HG03457 (cell line): Measurements from ENCODE around the gene EMILIN2.
"Not testable (repeated sequence)": the region's sequence is repeated elsewhere in the genome, so short reads cannot be mapped to it uniquely, and the experiment has no call there.

Experiments
- ATAC-seq: cut with Tn5 transposase; IDR thresholded peaks from one replicate; pipeline ENCODE4 v1.9.1; 2021; ENCODE audit warnings: moderate number of reproducible peaks; ENCODE audit not compliant: unreplicated experiment

The EMILIN2 gene

DNA sequence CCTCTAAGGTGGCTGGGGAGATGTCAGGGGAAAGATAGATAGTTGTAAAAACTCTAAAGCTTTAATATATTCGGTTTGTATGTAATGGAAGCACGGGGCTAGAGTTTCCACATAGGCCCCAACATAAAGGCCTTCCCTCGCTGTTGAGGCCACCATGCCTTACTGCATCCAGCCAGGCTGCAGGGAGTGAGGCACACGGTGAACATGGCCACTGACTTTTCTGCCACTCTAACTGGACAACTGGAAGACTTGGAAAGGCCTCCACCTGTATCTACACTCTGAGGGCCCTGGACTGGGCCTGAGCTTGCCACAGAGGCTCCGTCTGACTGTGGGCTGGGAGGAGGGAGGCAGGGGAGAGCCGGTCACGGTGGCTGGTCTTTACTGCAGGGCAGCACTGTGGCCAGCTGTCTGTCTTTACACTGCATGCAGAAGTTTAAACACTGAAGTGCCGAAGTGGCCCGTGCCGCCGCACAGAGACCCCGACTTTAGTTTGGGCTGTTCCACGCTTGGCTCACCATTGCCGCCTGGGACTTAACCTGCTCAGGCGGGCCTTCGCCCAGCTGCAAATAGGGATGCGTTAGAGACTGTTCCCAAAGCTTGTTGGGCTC lies 66.7 kb downstream of the EMILIN2 start:
- ATAC-seq = no peak

DNA sequence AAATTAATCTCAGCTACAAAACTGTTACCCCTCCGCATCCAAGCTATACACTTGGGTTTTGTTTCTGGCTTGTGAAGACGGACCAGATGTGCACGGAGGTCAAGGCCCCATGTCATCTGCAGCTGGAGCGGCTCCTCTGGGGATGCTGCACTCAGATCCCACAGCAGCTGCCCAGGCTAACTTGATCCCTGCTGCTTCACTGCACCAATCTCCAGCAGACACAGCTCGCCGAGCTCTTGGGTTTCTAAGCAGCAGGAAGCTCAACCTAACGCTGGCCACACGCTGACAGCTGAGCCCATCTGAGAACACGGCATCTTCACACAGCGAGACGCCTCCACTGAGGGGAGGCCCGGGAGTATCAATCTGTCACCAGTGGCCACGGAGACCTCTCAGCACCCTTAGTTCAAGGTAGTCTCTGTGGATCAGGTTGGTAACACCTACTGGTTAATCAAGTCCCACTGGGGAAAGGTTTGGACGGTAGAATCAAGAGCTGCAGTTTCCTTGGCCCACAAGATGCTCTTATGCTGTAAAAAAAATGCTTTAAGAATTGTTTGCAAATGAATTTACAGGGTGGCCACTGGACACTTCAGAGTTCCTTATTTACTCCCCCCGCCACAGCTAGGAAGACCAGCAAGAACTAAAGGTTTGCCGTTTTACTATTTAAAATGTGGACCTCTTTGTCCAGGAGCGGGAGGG lies 67.5 kb downstream of the EMILIN2 start:
- no peak for ATAC-seq

DNA sequence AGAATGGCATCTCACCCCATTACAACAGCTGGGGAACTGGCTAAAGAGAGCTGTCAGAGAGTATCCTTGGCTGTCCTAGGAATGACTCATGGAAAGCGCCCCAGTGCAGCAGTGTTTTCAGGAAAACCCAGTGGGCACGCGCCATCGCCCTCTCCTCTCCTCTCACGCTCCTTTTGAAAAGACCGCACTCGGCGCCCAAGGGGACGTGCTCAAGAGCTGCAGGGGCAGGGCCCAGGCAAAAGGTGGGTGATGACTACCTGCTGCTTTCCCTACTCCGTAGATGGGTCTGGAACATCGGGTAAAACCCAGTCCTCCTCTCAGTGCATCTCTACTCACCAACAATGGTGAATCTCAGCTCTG lies 68.1 kb downstream of the EMILIN2 start:
- ATAC-seq = no peak

DNA sequence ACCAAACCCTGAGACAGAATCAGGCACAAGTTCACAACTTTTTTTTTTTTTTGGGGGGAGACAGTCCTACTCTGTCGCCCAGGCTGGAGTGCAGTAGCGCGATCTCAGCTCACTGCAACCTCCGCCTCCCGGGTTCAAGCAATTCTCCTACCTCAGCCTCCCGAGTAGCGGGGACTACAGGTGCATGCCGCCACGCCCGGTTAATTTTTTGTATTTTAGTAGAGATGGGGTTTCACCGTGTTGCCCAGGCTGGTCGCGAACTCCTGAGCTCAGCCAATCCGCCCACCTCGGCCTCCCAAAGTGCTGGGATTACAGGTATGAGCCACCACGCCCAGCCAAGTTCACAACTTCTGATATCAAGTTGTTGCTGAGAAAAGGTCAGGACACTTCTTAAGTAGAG lies 68.7 kb downstream of the EMILIN2 start:
- ATAC-seq = not testable (repeated sequence)

DNA sequence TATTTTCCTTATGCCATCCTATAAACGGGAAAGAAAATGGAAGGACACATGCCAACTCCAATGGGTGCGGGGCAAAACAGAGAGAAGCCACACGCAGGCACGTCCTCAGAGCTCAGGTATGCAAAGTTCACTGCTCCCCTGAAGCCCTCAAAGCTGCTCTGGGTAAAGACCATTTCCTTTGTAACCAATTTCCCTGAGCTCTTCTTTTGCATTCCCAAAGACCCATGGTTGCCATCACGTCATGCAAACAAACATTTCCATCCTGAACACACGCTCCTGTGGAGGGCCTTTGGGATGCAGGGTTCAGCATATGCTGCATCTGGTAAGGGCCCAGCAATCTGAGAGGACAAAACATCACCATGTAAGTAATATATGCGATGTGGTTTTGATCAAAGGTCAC lies 69.4 kb downstream of the EMILIN2 start:
- ATAC-seq = no peak

DNA sequence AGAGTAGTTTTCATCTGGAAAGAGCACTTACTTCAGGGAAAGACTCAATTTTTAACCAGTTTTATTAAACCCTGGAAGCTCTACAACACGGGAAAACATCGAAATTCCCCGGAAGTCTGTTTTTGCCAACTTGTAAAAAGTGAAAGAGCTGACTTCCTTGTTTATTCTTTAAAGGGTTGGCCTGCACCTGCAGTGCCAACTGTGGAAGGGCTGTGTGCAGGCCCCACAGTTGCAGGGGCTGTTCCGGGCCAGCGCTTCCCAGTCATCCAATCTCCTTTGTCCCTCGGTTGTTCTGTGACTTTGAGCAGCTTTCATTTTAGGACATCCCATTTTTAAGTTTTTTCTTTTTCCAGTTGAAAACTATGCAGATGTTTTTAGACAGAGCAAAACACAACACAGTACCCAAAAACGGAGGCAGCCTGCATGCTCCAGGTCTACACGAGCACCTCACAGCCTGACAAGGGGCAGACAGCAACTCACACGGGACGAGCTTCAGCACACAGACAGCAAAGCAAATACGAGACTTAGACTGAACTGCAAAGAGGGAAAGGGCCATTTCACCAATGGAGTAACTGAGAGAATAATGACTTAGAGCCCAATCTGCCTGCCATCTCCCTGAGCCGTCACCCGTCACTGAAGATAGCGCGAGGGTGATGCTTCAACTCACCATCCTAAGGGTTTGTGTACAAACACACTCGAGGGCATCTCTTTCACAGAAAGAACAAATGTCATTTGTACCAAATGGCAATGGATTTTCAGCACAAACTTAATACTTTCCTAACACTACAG lies 70.6 kb downstream of the EMILIN2 start:
- no peak for ATAC-seq

DNA sequence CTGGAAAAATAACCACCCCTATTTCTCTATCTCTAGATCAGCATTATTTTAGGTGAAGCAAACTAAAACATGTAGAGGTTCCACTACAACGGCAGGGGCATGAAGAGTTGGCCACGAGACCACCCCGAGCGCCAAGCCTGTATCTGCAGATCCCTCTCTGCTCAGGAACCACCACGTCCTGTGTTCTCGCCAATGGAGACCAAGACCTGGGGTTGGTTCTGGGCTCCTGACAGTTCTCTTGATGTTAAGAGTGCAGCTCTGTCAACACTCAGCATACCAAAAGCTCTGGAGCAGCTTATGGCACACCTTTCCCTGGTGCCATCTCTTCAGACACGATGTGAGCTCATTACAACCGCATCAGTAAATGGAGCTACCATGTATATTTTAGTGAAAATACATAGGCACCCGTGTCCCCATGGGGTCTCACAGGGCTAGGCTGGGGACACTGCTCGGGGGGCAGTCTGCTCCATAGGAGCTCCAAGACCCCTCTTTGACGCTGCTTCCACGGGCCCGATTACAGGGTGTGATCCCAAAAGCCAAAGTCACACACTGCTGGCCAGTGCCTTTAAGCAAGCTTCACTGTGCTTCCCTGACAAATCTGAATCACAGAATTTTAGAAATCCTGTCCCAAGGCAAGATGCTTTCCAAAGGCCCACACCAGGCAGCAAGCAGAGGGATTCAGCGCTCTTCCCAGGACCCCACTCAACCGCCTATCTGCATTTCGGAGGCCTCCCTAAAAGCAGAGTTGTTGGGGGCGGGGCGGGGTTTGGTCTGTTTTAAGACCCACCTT lies 72.2 kb downstream of the EMILIN2 start:
- no peak for ATAC-seq

DNA sequence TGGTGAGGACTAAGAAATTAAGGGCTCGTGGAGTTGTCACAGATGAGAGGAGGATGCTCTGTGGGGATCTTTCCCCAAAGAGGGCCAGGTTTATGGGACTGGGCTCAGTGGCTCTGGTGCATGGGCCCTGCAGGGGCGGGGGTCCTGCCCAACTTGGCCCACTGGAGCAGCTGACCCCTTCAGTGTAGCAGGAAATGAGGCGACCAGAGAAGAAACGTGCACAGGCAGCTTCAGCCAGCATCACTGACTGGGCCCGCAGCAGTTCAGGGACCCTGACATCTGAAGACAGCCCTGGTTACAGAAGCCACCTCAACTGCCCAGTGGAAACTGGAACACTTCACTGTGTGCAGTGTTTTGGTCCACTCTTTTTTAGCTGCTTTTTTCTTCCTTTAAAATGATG lies 72.8 kb downstream of the EMILIN2 start:
- no peak for ATAC-seq

DNA sequence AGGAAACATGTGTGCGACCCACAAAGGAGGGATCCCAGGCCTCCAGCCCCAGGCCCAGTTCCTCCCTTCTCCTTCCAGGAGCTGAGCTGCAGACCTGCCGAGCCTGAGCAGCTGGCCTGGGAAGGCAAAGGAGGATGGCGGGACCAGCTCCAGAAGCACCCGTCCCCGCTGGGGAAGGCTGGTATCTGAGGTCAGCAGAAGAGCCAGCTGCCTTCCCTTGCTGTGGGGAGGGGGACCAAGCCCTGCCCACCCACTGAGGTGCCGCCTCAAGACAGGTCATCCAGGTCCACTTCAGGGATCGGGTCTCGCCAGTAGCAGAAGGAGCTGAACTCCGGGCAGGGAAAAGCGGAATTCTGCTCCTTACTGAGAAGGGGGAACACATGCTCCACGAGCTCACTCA lies 73.2 kb downstream of the EMILIN2 start:
- ATAC-seq = no peak

DNA sequence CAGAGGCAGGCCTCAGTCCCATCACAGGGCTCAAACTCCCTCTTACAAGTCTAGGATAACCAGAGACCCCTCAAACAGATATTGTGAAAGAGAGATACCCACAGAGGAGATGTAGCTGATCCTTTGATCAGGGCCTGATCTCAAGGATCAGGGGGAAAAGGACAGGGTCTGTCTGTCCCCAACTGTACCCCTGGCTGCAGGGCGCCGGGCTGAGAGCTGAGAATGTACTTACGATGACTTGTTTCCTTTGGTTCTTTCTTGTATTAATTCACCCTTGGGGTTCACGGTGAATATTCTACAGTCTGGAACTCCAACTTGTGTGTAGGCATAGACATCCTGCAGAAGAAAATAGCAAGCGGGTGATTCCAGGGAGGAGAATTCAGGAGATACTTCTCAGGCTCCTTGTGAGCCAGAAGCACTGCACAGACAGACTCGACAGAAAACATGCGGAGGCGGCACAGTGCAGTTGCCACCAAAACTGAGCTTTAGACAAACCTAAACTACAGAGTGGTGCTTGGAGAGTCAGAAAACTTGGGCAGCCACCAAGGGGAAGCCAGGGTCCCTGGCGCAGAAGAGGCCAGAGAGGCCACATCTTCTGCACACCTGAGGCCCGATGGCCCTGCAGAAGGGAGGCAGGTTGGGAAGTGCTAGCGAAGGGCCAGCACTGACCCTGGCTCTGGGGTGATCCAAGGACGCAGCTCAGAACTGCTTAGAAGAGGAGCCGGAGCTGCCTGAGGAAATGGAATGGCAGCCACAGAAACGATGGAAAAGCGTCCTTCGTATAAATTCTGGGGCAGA lies 73.9 kb downstream of the EMILIN2 start:
- no peak for ATAC-seq

DNA sequence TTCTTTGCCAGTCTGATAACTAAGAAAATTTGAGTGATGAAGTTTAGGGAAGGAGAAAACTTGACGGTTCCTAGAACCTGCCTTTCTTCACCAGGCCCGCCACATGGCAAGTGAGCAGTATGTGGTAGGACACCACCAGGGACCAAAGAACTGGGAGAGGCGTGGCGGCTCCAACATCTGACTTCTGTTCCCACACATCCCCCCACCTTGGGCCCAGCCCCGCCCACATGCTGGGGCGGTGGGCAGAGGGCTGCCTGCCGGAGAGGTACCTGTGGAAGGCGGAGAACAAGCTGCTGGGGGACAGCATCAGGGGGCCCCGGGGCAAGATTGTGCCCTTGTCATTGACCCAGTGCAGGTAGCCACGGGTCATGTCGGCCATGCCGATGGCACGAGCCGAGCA lies 75.0 kb downstream of the EMILIN2 start:
- no peak for ATAC-seq

DNA sequence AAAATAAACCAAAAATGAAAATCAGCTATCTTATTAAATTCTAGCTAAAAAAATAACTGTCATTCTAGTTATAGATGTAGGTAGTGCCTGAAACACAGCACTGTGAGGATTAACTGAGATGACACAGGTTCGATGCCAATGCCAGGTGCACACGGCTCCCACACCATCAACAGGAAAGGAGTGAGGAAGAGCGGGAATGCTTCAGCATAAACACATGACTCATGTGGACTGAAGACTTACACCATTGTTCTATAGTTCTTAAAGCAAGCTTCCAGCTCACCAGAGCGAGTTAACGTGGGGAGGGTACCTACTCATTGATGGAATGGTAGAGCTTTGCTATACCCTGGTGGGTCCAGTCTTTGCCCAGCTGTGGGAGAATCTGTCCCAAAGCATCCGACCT lies 76.7 kb downstream of the EMILIN2 start:
- no peak for ATAC-seq

DNA sequence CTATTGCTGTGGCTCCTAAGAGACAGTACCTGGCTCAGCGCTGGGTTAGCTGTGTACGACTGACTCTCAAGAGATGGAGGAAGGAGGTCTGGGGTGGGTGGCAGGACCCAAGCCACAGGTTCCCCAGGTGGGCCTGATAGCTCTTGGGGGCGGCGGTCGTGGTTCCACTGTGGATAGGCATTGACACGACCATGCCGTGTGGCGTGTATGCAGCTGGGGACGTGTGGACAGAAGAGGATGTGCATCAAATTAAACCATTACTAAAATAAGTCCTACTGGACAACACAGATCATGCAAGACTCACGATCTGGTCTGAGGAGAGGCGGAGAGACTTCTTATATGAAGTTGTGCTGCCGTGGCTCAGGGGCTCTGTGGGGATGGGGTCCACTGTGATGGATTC lies 78.1 kb downstream of the EMILIN2 start:
- ATAC-seq = no peak

DNA sequence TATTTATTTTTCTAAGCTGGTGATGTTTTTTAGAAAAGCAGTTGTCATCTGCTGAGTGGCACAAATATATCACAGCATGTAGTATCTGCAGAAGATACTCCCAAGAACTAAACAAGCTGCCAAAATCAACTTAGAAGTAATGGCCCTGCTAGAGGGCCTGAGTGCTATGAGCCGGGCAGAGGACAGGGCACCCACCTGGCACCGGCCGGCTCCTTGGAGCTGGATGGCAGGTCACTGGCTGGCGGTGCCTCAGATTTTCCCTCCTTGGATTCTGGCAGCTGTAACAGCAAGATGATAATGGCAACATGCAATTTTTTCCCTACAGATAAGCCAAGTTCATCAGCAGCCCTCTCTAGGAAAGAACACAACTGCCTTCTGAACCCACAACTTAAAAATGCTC lies 79.7 kb downstream of the EMILIN2 start:
- no peak for ATAC-seq

DNA sequence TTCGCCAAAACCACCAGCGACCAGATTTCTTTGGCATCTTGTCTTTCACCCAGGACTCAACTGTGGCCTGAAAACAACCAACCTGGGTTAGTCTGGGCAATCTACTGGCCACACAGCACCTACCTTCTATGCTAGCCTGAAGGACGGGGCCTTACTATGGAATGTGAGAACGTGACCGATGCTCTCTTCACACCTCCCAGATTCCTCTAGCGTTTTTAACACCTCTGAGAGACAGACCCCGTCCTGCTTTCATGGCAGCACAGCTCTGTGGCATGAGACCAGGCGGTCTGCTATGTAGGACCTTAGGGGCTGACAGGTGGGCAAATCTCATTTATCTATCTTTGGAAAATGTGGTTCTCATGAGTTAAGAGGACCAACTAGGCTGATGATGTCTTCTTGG lies 80.9 kb downstream of the EMILIN2 start:
- ATAC-seq = no peak

DNA sequence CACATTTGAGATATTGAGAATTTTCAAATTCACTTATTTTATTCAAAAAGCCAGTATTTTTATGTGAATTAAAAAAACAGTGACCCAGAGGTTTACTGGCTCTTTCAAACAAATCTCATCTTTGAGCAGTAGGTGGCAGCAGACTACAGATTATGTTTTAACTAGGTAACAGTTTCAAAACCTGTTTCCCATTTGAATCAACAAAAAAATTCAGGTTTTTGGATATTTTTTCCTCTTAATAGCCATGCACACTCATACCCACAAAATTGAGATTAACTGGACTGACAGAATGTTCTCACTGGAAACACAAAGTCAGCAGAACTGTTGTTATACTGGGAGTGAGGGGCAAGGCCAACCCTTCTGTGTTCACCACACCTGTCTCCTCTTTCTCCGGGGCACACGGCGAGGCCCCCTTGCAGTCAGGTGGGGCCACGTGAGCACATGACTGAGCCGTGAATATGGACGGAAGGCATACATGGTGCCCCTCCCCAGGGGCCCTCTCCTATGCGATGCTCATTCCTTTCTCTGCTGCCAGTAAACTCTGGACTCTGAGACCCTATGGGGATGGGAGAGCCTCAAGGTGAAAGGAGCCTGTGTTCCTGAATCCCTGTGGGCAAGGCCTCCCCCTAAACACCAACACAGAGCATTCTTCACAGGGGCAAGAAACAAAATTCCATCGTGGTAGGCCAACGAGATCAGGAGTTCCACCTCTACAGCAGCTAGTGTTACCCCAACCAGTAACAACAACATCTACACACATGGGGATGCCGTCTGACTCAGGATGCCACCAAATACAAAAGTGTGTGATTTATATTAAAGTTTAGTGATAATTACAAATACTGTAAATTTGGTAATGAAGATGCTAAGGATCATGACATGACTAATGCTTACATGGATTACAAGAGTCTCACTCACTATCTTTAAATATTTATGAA lies 85.7 kb downstream of the EMILIN2 start:
- ATAC-seq = no peak

DNA sequence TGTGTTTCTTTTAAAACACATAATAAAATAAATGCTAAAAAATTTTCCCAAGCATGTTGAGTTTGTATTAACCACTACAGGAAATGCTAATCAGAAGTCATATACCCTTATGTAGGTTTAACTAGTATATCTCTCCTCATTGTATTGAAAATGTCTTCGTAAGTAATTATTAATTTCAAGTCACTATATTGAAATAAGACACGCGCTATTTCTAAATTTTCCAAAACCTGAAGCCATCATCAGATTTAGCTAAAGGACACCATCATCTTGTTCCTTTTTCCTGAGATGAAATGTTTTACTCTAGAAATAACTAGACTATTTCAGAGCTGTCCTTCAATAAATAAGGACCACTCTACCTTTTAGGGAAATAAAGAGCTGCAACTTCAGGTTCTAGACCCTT lies 87.2 kb downstream of the EMILIN2 start:
- no peak for ATAC-seq

DNA sequence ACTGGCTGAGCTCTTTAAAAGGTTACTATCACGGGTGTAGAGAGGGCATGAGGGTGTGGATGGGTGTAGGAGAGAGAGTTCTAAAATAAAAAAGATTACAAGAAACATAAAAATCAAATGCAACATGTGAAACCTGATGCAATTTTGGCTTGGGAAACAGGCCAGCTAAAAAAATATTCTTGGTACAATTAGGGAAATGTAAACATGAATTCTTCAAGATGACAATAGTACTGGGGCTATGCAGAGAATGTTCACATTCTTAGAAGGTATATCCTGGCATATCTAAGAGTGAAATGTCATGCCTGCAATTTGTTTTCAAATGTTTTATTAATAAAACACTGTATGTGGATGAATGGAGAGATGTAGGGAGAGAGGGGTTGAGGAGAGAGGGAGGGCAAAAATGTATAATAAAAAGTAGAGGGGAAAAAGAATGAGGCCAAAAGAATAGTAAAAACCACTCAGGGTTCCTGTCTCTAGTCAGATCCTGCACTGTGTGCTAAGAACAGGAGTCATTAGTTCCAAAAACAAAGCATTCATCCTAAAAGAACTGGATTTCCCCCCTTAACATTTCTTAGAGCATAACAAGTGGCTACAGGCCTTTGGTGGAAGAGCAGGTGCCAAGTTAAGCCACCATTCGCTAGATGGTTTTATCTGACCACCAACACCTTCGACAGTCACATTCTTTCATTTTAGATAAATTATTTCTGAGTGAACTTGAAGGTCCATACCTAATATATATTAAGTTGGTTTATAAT lies 88.8 kb downstream of the EMILIN2 start:
- ATAC-seq = no peak

DNA sequence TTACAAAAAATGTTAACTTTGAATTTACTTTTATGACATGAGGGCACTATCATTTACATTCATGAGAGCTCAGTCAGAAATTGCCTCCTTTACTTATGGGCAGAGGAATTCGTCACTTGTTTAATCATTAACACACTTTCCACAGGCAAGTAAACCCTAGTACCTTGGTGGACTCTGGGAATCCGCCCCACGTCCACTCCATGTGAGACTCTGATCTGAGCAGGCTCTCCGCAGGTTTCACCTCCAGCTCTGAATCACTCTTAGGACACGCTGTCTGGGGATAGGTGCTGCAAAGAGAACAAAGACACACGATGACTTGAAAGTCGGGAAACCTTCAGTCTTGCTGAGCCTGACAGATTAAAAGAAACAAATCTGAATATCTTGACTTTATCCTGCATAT lies 92.5 kb downstream of the EMILIN2 start:
- ATAC-seq = no peak
